HG03575 (cell line): ENCODE data around the gene KIF19.

Experiments
- ATAC-seq: cut with Tn5 transposase; IDR thresholded peaks from one replicate; pipeline ENCODE4 v1.9.1; 2021; ENCODE audit not compliant: unreplicated experiment, insufficient number of reproducible peaks, low FRiP score; ENCODE audit errors: extremely low read depth

Gene KIF19

DNA sequence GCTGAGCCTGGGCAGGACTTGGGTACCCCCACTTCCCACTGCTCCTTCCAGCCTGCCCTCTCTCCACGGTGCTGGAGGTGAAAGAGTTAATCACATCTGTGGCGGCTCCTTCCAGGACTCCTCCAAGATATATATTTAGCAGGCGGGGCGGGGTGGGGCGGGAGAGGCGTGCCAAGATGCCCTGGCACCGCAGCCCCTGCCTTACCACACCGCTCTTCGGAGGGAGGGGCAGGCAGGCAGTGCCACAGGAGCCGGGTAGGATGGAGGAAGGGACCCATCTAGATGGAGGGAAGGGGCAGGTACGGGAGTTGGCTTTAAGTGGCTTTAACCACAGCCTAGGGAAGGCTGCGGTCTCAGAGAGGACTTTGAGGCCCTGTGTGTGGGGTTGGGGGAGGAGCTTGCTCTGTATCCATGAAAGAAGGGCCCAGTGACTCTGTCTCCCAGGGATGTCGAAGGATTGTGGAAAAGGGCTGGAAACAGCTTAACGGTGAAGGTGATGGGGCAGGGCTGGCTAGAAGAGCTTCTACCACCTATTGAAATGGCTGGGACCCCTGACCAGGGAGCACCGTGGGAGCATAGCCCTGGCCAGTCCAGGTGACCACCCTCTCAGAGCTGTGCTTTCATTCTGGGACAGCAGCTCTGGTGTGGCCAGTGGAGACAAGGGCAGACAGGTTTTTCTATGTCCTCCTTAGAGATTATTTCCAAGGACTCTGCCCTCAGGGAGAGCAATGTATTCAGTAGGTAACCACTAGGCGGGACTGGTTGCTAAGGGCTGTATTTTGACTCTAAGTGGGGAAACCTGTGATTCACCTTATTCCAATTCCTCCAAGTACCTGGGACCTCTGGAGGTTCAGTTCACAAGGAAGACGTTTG lies 54.3 kb downstream of the KIF19 start:
- ATAC-seq = no peak

DNA sequence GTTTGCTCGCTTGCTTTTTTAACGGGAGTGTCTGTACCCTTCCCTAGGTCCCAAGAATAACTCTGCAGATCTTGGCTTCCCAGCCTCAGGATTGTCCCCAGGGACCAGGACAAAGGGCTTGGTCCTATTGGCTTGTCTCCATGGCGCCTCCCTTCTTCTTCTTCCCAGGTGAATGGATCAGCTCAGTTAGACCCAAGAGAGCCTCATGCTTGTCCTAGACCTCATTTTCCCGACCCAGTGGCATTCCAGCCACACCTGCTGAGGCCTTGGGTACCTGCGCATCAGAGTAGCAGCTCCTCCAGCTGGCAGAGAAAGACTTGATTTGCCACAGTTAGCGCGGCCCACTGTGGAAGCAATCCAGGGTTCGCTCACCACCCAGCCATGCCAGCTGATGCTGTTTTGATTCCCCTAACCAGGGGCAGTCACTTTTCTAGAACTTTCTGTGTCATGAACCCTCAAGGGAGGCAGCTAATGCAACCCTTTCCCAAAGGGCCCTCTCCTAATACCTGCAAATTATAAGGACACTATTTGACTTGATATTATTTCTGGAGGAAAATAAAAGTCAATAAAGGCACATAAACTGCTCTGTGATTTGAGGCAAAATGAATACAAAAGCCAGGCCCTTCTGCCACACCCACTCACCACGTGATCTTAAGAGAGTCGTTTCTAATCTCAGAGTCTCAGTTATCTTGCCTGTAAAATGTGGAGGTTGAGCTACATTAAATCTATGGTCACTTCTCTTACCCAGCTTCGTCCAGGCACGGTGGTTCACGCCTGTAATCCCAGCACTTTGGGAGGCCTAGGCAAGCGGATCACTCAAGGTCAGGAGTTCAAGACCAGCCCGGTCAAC lies 55.2 kb downstream of the KIF19 start:
- ATAC-seq = no peak

DNA sequence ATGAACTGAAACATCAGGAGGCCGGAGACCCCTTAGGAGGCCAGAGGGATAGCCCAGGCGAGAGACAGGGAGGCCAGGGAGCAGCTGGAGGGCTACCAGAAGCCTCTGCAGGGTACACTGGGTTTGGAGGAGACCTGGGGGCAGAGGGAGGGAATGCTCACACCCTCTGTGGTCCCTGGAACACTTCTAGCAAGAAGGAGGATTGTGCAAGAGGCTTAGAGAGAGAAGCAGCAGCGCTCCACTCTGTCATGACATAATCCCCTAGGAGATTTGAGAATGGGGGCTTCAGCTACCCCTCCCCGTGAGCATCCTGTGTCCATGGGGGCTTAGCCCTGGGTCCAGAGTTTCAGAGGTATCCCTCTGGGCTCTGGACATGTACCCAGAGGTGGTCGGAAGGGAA lies 57.1 kb downstream of the KIF19 start:
- no peak for ATAC-seq

DNA sequence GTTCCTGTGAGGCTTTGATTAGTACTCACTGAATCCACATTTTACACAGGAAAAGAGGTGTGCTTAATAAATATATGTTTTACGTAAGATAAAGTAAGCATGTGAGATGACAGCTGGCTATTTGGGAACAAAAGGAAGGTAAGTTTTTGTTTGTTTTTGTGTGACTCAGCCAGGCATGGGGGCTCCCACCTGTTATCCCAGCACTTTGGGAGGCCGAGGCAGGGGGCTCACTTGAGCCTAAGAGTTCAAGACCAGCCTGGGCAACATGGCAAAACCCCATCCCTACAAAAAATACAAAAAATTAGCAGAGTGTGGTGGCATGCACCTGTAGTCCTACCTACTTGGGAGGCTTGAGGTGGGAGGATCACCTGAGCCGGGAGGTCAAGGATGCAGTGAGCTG lies 59.2 kb downstream of the KIF19 start:
- no peak for ATAC-seq

DNA sequence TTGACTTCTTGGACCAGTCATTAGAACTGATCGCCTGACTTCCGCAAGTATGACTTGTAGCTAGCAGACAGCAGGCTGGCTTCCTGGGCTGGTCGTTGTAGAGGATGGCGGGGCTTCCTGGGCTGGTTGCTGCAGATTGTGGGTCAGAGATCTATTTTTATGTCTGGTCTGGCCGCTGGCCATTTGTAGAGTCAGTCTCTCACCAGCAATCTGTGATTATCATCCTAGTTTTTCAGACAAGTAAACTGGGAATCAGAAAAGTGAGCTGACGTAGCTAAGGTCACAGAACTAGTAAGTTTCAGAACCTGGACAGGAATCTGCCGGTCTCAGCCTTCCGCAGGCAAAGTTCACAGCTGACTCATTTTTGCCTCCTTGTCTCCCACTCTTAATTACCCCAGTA lies 60.4 kb downstream of the KIF19 start:
- no peak for ATAC-seq

DNA sequence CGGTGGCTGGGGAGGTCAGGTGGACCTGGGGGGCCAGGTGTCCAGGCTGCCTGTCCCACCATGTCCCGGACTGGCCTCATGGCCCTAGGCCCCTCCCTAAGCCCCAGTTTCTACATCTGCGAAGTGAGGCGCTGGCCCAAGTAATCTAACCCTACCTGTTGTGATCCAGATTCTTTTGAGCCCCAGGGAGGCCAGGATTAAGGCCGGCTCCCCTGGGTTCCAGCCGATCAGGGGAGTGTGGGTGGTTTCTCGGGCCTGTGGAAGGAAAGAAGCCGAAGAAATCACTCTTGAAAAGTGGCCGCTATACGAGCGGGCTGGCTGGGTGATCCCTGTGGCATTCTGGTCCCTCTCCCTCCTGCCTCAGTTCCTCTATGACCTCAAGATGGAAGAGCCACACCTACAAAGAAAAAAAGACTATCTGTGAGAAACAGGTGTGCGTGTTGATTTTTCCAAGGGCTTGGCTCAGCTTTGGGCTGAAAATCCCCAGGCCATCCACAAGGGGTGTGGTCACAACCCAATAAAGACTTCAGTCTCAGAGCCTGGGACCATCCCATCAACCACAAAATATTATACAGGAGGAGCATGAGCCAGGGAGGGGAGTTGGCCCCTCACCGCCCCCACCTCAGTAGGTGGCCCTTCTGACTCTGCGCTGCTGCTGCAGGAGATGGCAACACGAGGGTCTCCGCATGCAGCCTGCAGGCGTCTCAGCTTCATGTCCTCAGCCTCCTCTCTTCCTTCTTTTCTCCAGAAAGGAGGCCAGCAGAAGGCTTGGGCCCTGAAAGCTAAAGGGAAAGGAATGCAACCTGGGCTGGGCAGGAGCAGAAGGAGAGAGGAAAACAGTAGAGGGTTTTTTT lies 61.6 kb downstream of the KIF19 start:
- ATAC-seq = no peak

DNA sequence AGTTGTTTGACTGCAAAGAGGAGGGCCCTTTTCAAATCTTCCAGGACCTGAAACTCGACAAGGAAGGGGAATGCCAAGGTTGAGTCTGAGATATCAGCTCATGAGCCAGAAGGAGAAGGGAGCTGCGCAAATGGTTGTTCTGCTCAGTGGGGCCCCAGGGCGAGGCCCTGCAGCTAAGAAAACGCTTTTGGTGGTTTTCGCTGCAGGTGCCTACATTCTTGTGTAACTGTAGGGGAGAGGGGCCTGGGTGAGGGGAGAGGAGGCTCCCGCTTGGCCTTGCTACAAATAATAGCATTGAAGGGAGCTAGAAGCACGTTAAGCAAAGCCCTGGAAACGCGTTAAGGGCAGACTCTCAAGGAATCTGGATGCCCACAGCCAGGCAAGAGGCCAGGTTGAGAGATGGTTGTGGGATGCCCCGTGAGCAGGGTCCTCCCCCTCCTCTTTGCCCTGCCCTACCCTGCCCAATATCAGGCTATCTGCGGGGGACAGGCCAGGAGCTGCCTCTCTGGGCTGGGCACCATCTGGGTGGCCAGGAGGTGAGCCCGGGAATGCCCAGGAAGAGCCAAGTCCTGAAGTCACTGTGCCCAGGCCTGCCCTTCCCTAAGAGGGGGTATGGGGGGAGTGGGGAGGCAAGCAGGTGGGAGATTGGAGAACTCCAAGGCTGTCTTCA lies 63.2 kb downstream of the KIF19 start:
- ATAC-seq = no peak

DNA sequence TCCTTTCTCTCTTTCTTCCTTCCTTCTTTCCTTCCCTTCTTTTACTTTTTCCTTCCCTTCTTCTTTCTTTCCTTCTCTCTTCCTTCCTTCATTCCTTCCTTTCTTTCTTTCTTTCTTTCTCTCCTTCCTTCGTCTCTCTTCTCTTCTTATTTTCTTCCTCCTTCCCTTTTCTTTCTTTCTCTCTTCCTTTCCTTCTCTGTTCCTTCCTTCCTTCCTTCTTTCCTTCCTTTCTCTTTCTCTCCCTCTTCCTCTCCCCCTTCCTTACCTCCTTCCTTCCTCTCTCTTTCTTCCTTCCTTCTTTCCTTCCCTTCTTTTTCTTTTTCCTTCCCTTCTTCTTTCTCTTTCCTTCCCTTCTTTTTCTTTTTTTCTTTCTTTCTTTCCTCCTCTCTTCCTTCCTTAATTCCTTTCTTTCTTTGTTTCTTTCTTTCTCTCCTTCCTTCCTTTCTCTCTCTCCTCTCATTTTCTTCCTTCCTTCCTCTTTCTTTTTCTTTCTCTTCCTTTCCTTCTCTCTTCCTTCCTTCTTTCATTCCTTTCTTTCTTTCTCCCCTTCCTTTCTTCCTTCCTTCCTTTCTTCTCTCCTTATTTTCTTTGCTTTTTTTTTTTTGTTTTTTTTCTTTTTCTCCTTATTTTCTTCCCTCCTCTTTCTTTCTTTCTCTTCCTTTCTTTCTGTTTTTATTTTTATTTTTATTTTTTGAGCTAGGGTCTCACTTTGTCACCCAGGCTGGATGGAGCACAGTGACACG lies 64.1 kb downstream of the KIF19 start:
- no peak for ATAC-seq

DNA sequence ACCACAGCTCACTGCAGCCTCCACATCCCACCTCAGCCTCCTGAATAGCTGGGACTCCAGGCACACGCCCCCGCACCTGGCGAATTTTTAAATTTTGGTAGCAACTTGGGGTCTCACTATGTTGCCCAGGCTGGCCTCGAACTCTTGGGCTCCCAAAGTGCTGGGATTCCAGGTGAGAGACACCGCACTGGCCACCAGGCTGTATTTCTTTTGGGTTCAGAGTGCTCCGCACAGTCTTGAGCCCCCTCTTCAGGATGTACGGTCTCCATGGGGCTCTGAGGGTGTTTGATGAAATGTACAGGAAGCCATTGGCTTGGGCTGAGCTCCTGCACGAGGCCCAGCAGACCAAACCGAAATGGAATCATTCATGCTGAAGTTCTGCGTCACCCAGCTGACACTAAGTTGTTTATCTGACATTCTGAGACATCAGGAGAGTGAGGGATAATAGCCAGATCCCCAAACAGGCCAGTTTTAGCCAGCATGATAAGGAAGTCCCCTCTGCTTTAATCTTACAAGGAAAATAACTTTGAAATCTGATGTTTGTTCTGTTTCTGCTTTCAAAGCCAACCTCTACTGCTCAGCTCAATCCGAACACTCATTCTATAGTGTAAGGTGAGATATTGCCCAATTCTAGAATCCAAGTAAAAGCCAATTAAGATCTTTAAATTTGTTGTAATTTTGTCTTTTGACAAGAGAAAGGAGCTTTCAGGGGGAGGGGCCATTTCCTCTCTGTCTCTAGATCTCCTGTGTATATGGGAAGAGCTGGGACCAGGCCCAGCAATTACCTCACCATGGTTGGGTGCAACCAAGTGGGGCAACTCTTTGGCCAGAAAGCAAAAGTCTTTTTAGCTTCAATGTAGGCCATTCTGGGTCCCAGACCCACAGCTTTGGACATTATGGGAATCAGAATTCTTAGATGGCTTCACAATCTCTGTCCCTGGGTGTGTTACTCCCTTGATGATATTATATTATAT lies 64.9 kb downstream of the KIF19 start:
- no peak for ATAC-seq

DNA sequence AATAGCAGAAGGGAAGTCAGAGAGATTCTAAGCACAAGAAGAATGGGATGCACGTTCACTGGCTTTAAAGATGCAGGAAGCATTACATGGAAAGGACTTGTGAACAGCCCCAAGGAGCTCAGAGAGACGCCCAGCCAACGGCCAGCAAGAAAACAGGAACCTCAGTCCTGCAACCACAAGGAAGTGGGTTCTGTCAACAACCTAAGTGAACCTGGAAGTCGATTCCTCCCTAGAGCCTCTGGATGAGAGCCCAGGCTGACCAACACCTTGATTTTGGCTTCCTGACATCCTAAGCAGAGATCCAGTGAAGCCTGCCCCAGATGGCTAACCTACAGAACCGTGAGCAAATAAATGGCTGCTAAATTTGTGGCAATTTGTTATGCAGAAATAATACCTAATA lies 65.7 kb downstream of the KIF19 start:
- ATAC-seq = no peak

DNA sequence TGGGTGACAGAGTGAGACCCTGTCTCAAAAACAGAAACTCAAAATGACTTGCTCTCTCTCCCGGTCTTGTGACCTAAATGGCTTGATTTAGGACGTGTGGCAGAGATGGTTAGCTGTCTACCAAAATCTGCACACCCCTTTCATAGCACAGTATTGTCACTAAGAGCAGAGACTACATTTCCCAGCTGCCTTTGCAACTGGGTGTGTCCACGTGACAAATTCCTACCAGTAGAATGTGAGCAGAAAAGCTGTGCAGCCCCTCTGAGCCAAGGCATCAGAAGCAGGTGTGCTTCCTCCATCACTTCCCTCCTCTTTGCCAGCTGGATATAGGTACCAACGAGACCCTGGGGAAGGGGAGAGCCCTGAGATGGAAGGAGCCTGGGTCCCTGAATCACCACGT lies 66.8 kb downstream of the KIF19 start:
- no peak for ATAC-seq

DNA sequence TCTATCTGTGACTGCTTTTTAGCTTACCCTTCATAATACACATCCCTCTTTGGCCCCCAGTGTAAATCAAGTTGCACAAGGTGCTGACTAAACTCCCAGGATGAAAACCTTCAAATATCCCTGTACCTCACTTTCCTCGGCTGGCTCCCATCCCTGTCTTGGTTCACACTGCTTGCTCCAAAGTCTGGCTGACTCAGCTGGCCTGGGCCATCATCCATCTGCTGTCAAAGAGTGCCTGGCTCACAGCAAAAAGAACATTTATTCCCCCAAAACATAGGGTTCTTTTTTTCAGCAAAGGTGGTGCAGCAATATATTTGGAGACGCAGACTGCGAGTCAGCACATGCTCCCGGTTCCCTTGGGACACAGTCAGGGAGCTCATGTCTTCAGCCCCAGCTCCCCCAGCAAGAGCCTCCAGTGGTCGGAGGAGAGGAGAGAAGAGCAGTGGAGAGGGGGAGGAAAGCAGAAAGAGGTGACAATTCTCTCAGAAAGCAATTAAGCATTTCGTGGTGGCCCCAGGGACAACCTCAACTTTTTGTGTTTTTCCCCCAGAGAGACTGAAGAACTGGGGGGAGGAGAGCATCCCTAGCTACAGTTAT lies 67.4 kb downstream of the KIF19 start:
- no peak for ATAC-seq

DNA sequence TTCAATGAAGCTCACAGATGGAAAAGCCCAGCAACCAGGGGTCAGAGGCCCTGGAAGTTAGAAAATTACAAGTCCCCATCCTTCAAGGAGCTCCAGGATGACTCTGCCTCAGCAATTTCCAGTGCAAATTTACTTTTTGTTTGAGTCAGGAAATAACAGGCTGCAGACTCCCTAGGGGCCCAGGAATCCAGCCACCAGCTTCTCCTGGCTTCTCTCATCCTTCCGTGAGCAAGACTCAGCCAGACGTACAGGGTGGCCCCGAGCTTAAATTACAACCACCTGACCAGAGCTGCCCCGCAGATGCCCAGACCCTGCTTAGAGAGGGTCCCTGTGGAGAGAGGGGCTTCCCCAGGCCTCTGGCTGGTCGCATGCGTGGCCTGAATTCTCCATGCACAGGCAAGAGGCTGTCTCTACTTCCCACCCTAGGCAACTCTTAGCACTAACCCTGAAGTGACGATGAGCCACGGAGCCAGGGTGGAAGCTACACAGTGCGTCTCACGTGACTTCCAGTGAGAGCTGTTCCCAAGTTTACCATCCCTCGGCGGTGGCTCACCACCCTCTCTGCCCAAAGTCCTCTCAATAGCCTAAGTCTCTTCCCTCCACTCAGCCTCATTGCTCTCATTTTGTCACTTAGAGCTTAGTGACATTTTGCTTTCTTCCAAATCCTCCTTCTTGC lies 68.4 kb downstream of the KIF19 start:
- ATAC-seq = no peak

DNA sequence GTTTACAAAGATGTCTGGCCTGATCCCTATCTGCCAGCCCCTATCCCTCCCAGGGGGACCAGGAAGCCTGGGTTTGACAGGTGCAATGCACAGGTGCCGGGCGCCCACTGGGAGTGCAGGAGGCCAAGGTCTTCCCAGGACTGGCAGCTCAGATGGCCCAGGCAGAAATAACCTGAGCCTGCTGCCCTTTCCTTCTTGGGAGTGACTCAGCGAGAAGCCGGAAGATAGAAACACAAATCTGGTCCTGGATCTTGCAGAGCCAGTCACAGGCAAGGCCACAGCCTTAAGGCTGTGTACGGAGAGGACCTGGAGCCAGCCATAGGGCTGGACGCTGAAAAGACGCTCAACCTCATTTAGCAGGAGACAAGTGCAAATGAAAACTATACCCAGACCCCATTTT lies 69.0 kb downstream of the KIF19 start:
- no peak for ATAC-seq

DNA sequence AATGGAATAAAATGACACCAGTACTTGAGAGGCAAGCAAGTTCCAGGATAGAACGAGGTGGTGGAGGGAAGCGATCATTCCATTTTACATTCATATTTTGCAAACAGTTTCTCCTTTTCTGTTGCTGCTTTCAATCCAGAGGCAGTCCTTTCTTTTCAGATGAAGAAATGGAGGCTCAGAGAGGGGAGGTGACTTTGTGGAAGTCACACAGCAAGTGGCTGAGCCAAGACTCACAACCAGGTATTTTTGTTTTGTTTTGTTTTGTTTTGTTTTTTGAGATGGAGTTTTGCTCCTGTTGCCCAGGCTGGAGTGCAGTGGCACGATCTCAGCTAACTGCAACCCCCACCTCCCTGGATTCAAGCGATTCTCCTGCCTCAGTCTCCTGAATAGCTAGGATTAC lies 70.5 kb downstream of the KIF19 start:
- no peak for ATAC-seq

DNA sequence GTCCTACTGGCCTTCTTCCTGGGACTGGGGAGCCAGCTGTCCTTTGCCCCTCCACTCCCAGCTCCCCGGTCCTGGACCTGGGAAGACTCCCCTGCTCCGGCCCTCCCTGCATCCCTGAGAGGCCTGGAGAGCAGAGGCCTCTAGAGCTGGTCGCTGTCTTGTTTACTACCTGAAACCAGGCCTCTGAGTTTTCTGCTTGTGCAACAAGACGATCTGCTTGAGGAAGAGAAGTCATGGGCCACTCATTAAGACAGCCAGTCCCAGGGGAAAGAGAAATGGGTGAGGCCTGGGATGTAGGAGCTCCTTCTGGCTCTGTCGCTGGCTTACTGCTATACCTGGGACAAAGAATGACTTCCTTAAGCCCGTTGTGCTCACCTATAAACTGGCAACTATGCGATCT lies 76.0 kb downstream of the KIF19 start:
- no peak for ATAC-seq
